Loucy (cell line): ENCODE results near the gene UNK.

ENCODE experiments used
- H2AFZ ChIP-seq: fragments of 200-600 bp; sonication (generic); 2 replicates; pipeline ENCODE4 v1.6.0; 2016; ENCODE audit warnings: antibody characterized with exemption, mild to moderate bottlenecking, low read length, moderate library complexity
- H3F3A ChIP-seq: fragments of 200-600 bp; 2 replicates; pipeline ENCODE4 v1.6.0; 2016; ENCODE audit warnings: antibody characterized with exemption, low read depth, mild to moderate bottlenecking
- H3K27me3 ChIP-seq: fragments of 200-600 bp; sonication (generic); 2 replicates; pipeline ENCODE4 v1.6.1; 2014; ENCODE audit warnings: low read length, mild to moderate bottlenecking; ENCODE audit not compliant: insufficient read depth, poor library complexity, severe bottlenecking
- H3K36me3 ChIP-seq: fragments of 200-600 bp; sonication (generic); 2 replicates; pipeline ENCODE4 v1.6.1; 2016; ENCODE audit warnings: low read length; ENCODE audit not compliant: insufficient read depth
- H3K4me1 ChIP-seq: fragments of 200-600 bp; sonication (generic); 2 replicates; pipeline ENCODE4 v1.5.1; 2014; ENCODE audit warnings: low read length, mild to moderate bottlenecking; ENCODE audit not compliant: insufficient read depth, poor library complexity, severe bottlenecking
- H3K4me2 ChIP-seq: fragments of 200-600 bp; sonication (generic); 2 replicates; pipeline ENCODE4 v1.6.0; 2014; ENCODE audit warnings: antibody characterized with exemption, low read length, low read depth, mild to moderate bottlenecking; ENCODE audit not compliant: poor library complexity, severe bottlenecking
- H3K4me3 ChIP-seq: fragments of 200-600 bp; sonication (generic); 2 replicates; pipeline ENCODE4 v1.5.1; 2014; ENCODE audit warnings: low read length, mild to moderate bottlenecking, mixed read lengths; ENCODE audit not compliant: poor library complexity, severe bottlenecking
- H3K79me2 ChIP-seq: fragments of 200-600 bp; sonication (generic); 2 replicates; pipeline ENCODE4 v1.6.1; 2014; ENCODE audit warnings: low read length; ENCODE audit not compliant: insufficient read depth
- H3K9ac ChIP-seq: fragments of 200-600 bp; sonication (generic); 2 replicates; pipeline ENCODE4 v1.6.0; 2014; ENCODE audit warnings: mild to moderate bottlenecking, low read depth, low read length, moderate library complexity; ENCODE audit not compliant: poor library complexity, severe bottlenecking
- H3K9me2 ChIP-seq: fragments of 200-600 bp; sonication (generic); replicated peaks from 2 replicates; pipeline ENCODE4 v1.6.1; 2016; ENCODE audit warnings: low read depth, low read length, mixed read lengths
- H3K9me3 ChIP-seq: fragments of 200-600 bp; sonication (generic); 2 replicates; pipeline ENCODE4 v1.6.1; 2014; ENCODE audit warnings: mild to moderate bottlenecking, antibody characterized with exemption, low read length, low read depth; ENCODE audit not compliant: insufficient read depth
- H4K20me1 ChIP-seq: fragments of 200-600 bp; sonication (generic); 2 replicates; pipeline ENCODE4 v1.6.0; 2014; ENCODE audit warnings: antibody characterized with exemption, low read length, mild to moderate bottlenecking; ENCODE audit not compliant: insufficient read depth, poor library complexity, severe bottlenecking
- CTCF ChIP-seq: fragments of 200-600 bp; sonication (generic); conservative IDR thresholded peaks from 2 replicates; pipeline ENCODE4 v1.5.1; 2014; ENCODE audit warnings: mild to moderate bottlenecking, antibody characterized with exemption, low read length
- EZH2phosphoT487 ChIP-seq: fragments of 200-600 bp; IDR thresholded peaks from 2 replicates; pipeline ENCODE4 v1.6.1; 2018; ENCODE audit warnings: antibody characterized with exemption, mild to moderate bottlenecking, moderate library complexity, borderline replicate concordance

UNK gene

GRCh38 chr17:75842411-75842810, 57.8 kb downstream of the UNK start:
- H3K4me3 ChIP-seq, result peak overlapping the region; percentile 82
- peaks cover 58% of the 10 kb centered on the region for H3K79me2 ChIP-seq
- H3K9ac ChIP-seq, result peak overlapping the region; percentile 98
- H4K20me1 ChIP-seq, result peaks cover 19% of the 10 kb centered on the region
- TF ChIP-seq CTCF, result no peak
- TF ChIP-seq EZH2phosphoT487, result no peak
- no peaks in the 10 kb centered on the region for H3F3A ChIP-seq
- H3K9me2 ChIP-seq, result no peaks in the 10 kb centered on the region
- H3K27me3 ChIP-seq, result no peaks in the 10 kb centered on the region
- H3K36me3 ChIP-seq, result peaks cover 13% of the 10 kb centered on the region; the same call in 1 of the 2 replicates
- no peaks in the 10 kb centered on the region for H3K9me3 ChIP-seq
- peaks cover 30% of the 10 kb centered on the region for H3K4me1 ChIP-seq
- no peak overlapping the region for H2AFZ ChIP-seq
- peak overlapping the region; percentile 94 for H3K4me2 ChIP-seq

DNA sequence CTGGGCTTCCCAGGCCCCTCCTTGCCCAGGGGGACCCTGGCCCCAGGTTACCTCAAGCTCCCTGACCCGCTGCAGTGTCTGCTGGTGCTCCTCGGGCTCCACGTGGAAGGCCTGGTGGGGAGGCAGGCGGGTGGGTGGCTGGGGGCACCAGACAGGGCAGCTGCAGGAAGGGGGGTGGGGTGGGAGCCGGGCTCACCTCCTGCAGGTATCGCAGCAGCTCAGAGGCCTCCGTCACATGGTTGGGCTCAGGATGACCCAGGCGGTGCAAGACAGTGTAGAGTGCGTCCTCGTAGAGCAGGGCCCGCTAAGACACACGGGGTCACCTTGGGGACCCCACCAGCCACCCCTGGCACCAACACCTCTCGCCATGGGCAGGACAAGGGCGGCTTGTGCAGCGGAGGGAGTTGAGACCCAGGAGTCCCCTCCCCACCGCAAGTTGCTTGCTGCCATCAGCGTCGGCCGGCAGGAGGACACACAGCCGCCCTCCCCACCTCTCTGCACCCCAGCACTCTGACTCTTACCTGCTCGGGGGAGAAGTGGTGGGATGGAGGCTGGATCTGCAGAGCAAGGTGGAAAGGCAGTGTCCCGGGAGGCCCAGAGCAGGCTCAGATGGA, 58.5 kb downstream of the UNK start:
- TF ChIP-seq EZH2phosphoT487, result no peak
- no peak for TF ChIP-seq CTCF
- H3F3A ChIP-seq, result no peaks in the 10 kb centered on the region
- H3K9me2 ChIP-seq, result no peaks in the 10 kb centered on the region
- H4K20me1 ChIP-seq, result peaks cover 19% of the 10 kb centered on the region
- H3K79me2 ChIP-seq, result peaks cover 53% of the 10 kb centered on the region
- H3K36me3 ChIP-seq, result peaks cover 13% of the 10 kb centered on the region; the same call in 1 of the 2 replicates
- H3K27me3 ChIP-seq, result no peaks in the 10 kb centered on the region
- H3K4me2 ChIP-seq, result peak overlapping the region; percentile 94
- no peak overlapping the region for H2AFZ ChIP-seq
- peaks cover 30% of the 10 kb centered on the region for H3K4me1 ChIP-seq
- H3K4me3 ChIP-seq, result peak overlapping the region; percentile 82
- peak overlapping the region; percentile 98 for H3K9ac ChIP-seq
- no peaks in the 10 kb centered on the region for H3K9me3 ChIP-seq

DNA sequence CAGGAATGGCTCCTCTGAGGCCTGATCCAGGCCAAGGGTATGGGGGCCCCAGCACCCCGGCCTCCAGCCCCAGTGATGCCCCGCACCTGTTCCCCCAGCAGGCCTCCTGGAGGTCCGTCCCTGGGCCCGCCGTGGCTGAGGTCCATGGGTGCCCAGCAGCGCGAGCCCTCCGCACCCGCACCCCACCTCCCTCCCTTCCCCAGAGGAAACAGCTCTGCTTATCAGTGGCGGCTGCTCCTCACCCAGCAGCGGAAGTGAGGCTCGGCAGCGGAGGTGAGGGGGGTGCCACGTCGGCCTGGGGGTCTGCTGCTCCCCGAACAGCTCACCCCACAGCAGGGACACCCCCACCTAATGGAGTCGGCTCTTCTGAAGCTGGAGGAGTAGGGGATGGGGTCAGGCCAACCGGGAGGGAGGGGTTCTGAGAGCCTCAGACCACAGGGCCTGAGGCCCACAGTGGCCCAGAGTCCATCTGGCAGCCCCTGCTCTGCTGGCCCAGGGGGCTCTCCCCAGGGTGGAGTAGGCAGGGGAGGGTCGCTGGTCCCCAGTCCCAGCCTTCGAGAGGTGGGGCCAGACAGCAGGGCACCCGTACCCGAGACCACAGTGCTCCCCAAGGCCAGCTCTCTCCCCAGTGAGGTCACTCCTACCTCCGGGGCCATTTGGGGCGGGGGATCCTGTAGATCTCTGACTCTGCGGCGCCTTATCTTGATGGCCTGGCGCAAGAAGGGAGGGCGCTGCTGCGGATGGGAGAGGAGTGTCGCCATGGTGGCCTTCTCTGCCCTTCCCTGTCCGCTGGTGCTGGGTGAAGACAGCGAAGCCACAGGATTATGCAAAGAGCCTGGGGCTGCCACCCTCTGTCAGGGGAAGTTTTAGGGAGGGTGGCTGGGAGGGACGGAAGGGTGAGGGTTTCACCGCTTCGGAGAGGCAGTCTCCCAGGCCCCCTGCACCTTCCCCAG, 59.2 kb downstream of the UNK start, which contains the start of gene UNC13D:
UNC13D (minus strand) TSS at position 828 of the 953 bp plus-strand sequence; CDS start at position 761, 67 bp downstream.
- Histone ChIP-seq H3K9me3 (no peaks in the 10 kb centered on the region), H3F3A (no peaks in the 10 kb centered on the region), H2AFZ (peak within 1 kb of the TSS; percentile 44; the same call in 1 of the 2 replicates), H3K9ac (peak within 1 kb of the TSS; percentile 98), H3K4me3 (peak within 1 kb of the TSS; percentile 82), H3K9me2 (no peaks in the 10 kb centered on the region), H3K4me2 (peak within 1 kb of the TSS; percentile 94), H4K20me1 (peaks cover 19% of the 10 kb centered on the region), H3K79me2 (peaks cover 48% of the 10 kb centered on the region), H3K27me3 (no peaks in the 10 kb centered on the region), H3K36me3 (peaks cover 9% of the 10 kb centered on the region; the same call in 1 of the 2 replicates), H3K4me1 (peaks cover 33% of the 10 kb centered on the region)
- no peak for TF ChIP-seq EZH2phosphoT487
- no peak for TF ChIP-seq CTCF
